Putamen (tissue), 1 donor: ENCODE results near the gene TMEM40.
"Not testable (repeated sequence)": the region's sequence is repeated elsewhere in the genome, so short reads cannot be mapped to it uniquely, and the experiment has no call there.

Experiments
- DNase-seq: peaks from one replicate; pipeline ENCODE4 v3.0.0-alpha.2; 2016; ENCODE audit warnings: low spot score

TMEM40 gene, protein sequence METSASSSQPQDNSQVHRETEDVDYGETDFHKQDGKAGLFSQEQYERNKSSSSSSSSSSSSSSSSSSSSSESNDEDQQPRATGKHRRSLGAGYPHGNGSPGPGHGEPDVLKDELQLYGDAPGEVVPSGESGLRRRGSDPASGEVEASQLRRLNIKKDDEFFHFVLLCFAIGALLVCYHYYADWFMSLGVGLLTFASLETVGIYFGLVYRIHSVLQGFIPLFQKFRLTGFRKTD

DNA sequence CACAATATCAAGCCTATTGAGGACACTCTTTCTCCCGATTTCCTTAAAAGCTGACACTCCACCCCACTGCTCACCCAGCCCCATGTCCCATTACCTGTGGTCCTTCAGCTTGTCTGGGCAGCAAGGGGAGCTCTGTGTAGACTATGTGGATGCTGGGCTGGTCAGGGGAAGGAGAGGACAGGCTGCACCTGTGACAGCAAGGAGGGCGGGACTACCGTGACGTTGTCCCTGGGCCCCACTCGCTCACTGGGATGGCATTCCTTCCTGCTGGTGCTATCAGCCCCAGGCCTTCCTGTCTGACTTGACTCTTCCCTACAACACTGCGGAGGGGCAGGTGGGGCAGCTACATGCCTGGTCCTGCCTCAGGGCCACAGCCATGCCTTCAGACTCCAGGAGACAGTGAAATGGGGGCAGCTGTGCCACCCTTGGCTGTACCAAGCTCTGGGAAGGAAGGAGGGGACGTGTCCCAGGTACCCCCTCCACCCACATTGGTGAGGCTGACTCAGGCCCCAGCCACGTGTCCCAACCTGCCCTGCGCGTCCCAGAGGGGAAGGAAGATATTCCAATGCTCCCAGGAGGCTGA lies at the start of gene TMEM40:
TSS of gene TMEM40 (minus strand) at position 163 of the 583 bp plus-strand sequence. CDS start 9,427 bp downstream, outside the sequence.
- DNase-seq = no peak

- no peak for DNase-seq
These were observed 49.5 kb upstream of the TMEM40 start for GRCh38 chr3:12808587-12808986.

GRCh38 chr3:12807601-12808359 lies 48.7 kb upstream of the TMEM40 start:
- no peak for DNase-seq

- DNase-seq = no peak
These were observed 48.0 kb upstream of the TMEM40 start for GRCh38 chr3:12807066-12807465.

DNA sequence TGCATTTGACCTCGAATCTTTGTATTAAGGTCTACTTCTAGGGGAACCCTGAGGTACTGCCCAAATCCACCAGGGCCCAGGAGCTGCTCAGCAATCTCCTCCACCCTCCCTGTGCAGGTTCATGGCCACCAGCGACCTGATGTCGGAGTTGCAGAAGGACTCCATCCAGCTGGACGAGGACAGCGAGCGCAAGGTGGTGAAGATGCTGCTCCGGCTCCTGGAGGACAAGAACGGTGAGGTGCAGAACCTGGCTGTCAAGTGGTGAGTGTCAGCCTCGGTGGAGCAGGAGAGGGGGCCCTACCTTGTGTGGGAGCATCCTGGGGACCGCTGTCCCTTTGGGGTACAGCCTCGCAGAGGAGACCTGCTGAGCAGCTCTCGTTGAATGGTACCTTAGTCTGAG lies 44.3 kb upstream of the TMEM40 start:
- no peak for DNase-seq

GRCh38 chr3:12799525-12800440 lies 40.7 kb upstream of the TMEM40 start:
- DNase-seq = no peak

DNA sequence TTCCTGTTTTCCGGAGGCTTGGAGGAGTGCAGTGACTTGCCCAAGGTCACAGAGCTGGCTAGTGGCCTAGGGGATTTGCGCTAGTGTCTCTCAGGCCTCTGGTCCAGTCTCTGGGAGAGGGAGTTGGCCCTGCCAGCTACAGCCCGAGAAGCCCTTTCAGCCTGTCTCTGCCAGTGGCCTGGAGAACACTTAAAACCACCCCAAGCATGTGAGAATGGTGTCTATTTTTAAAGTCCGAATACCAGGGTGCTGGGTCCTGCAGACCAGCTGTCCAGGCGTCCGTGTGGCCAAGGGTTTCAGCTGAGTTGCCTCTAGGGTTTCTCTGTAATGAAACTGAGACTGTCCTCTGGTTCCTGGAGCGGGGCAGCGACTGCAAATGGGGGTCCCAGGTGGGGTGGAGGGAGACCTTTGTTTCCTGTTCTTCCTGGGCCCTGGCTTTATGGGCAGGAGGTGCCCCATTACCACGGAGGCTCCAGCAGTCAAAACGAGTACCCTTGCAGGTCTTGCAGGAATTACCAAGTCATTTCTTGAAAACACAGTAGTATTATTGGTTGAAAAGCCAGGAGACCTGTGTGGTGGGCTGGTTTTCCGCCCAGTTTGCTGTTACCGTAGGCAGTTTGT lies 39.6 kb upstream of the TMEM40 start:
- DNase-seq = no peak

- no peak for DNase-seq
These were observed 39.0 kb upstream of the TMEM40 start for GRCh38 chr3:12797892-12798558.

GRCh38 chr3:12797124-12797891 lies 38.2 kb upstream of the TMEM40 start:
- no peak for DNase-seq

DNA sequence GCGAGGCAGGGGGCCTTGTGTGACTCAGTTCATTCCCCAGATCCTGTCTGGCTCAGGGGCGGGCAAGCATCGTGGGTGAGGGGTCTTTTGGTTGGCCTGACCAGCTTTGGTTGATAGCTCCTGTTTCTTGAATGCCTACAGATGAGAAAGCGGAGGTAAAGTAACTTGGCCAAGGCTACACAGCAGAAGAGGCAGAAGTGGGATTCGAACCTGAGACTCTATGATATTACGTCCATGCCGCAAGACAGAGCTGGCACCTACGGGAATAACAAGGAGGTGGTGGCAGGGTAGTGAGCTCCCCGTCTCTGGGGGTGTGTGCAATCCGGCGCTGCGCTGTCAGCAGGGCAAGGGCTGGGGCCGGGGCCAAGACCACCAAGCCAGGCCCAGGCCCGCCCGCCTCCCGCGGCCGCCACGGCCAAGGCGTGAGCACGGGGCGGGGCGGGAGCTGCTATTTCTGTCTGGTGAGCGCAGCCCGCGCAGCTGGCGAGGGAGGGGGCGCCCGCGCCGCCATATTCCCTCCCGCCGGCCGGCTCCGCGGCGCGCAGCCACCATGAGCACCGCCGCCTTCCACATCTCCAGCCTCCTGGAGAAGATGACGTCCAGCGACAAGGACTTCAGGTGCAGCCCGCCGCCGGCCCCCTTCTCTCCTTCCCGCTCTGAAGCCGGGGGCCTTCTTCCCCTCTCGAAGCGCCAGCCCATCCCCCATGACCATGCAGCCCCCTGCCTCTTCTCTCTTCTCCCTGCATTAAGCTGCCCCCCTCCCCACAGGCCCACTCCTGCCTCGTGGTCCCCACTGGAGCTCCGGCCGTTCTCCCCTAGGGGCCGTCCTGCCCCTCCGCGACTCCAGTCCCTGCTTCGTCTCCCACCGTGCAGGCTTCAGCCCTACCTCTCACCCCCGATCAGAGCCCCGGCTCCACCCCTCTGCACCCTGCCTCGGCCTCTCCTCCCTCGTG lies 37.4 kb upstream of the TMEM40 start, which contains the start of gene CAND2:
TSS of gene CAND2 (plus strand) at position 510 of the 953 bp plus-strand sequence. CDS start at position 551, 41 bp downstream.
- peak; percentile 64 for DNase-seq

DNA sequence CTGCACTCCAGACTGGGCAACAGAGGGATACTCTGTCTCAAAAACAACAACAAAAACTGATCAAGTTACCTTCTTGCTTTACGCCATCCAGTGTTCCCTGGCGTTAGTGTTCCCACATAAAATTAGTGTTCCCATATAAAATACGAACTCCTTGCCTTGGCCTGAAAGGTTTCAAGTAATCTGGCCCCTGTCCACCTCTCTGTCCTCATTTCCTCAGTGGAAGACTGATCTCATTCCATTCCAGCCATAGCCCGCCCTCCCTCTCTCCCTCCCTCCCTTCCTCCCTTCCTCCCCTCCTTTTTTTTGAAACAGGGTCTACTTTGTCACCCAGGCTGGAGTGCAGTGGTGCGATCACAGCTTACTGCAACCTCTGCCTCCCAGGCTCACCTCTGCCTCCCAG lies 34.6 kb upstream of the TMEM40 start:
- DNase-seq = no peak

- no peak for DNase-seq
These were observed 32.4 kb upstream of the TMEM40 start for GRCh38 chr3:12791430-12791829.

- DNase-seq = not testable (repeated sequence)
These were observed 29.1 kb upstream of the TMEM40 start for GRCh38 chr3:12787967-12788690.

- DNase-seq = peak; percentile 17
These were observed 28.3 kb upstream of the TMEM40 start for GRCh38 chr3:12787346-12787745.

DNA sequence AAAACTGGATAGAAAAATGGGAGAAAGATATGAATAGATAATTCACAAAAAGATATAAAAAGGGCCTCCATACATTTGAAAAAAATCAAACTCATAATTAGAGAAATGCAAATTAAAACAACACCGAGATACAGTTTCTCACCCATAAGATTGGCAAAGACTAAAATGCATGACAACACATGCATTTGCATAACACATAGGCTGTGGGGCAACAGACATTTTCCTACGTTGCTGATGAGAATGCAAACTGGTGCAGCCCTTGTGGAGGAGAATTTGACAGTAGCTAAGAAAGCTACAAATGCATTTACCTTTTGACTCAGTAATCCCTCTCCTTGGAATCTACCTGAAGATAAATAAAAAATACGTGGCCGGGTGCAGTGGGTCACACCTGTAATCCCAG lies 26.0 kb upstream of the TMEM40 start:
- DNase-seq = no peak

GRCh38 chr3:12782172-12782815 lies 23.2 kb upstream of the TMEM40 start:
- DNase-seq = no peak

DNA sequence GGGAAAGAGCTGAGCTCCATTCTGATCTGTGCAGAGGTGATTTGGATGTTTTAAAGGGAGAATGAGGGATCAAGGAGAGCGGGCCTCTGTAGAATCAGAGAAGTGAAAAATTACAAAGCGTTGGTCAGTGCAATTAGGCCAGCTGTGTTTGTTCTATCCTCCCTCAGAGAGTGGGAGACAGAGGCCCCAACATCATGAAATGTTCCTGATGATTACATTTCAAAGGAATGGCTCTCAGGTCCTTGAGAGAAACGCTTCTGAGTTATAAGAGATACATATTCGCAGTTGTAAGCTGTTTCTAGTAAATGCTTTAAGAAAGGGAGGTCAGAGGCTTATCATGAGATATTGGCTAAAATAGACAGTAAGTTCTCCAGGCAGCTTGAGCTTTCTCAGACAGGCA lies 21.7 kb upstream of the TMEM40 start:
- DNase-seq = no peak

DNA sequence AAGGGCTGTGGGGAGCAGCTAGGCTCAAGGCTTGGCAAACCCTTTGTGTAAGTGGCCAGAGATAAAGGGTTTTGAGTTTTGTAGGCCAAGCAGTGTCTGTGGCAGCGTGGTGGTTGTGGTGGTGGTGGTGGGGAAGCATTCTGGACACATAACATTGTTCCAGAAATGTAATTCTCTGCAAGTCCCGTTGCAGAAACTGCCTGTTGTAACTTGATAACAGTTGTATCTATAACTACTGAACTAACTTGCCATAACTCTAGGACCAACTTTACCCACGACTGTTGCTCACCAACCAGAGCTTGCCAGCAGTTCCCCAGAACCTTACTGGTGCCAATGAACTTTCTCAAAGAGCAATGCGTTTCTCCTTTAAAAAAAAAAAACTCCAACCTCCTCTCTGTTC lies 18.1 kb upstream of the TMEM40 start:
- no peak for DNase-seq
